T-helper 2 cell treated with Interferon-gamma antibody and Interleukin-4, amounts not matched to agents 100 ng/mL and 5 ng/mL, for 36 hours (primary cell): ENCODE data around the gene NFATC2. TPM values are rescaled to one million over a fixed set of nuclear protein-coding genes. Genes with fewer than 3 reads are reported as not detected.

Experiments
- intact Hi-C: fragments of 100-400 bp; cut with micrococcal nuclease; formaldehyde crosslinking; loops from one replicate; pipeline ENCODE4 v1.15.1; 2023
- total RNA-seq: library from RNA; stranded (reverse); gene quantifications from 2 replicates; pipeline ENCODE4 v1.2.3, GENCODE V29; 2022

NFATC2 gene
- total RNA-seq, 1 donor from 2014 or later = 62.3 TPM

DNA sequence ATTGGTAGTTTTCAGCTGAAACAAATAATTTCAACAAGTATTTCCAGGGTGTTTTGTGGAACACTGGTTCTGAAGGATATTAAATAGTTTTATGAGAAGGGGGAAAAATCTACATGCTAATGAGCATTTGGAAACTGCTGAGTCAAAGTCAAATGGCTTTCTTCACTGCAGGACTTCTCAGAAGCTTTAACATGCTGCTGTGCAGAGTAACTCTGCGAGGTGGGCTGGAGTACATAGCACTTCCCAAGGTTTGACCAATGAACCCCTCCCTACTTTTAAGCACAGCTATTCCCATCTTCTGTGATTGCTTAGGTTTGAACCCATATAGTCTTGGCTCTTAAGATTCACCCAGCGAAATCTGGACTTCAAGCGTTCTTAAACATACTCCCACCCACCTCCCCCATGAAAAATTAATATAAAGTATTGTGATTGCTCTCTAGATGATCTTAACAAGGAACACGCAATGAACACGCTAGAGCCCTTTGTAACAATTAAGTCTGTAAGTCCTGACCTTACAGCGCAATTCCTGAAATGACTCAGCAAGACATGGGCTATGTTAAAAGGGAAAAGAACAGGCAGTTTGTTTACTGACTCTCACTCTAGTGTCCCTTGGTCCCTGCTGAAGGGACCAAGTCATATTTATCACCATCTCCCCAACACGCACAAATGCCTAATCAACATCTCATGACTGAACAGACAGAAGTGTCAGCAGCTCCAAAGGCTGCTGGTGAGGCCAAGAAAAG lies 105.2 kb downstream of the NFATC2 start:
- intact Hi-C loops = no loop called here

GRCh38 chr20:51434580-51435247 lies 107.8 kb downstream of the NFATC2 start:
- intact Hi-C loops = no loop called here

DNA sequence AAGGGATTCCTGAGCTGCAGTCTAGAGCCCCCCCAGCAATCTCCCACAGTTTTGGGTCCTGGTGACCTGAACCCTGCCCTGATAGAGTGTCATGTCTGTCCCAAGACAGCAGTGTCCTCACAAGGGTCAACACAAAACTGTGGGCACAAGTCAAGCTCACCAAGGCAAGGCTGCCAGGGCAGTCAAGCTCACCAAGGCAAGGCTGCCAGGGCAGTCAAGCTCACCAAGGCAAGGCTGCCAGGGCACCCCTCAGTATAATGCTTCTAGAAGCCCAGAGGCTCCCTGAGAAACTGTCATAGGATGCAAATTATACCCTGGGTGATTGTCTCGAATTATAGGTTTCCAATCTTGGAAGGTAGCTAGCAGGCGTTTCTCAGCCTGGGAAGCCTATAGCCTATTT lies 108.5 kb downstream of the NFATC2 start:
- intact Hi-C loops = no loop called here

- intact Hi-C loops = no loop called here
These were observed 109.6 kb downstream of the NFATC2 start for GRCh38 chr20:51432875-51433274.

DNA sequence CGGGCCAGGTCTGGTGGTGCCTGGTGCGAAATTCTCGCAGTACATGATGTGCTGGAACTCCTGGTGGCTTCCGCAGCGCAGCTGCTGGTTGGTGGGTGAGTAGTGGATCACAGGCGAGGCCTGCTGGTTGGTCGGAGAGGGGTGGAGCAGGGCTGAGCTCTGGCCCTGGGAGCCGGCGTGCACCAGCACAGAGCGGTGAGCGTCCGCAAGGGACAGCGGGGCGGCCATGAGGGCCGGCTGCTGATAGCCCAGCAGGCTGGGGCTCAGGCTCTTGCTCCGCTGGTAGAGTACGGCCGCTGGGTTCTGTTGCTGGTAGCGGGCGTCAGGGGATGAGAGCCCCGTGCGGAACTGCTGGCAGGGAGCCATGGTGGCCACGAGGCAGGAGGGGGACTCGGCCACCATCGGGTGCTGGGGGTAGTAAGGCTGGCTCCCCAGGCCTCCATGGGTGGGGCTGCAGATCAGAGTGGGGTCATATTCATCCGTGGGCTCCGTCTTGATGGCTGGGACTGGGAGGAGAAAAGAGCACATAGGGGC lies 110.2 kb downstream of the NFATC2 start:
- intact Hi-C loops = no loop called here

DNA sequence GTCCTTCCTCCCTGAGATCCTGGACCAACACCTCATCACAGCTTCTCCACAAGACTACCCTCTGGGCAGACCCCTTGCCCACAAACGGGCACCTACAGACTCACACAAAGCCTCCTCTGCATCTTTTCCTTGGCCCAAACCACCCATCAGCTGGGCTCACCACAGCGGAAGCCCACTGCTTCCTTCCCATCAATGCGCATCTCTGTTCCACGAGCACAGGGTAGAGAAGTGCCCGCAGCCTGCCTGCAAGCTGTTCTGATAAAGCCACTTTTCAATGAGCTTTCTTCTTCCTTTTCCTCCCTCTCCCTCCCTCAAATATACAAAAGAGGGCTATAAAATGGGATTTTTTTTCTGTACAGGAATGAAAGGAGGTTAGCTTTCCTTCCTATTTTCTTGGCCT lies 111.2 kb downstream of the NFATC2 start:
- intact Hi-C loops = no loop called here

- intact Hi-C loops = no loop called here
These were observed 112.1 kb downstream of the NFATC2 start for GRCh38 chr20:51430198-51430950.

DNA sequence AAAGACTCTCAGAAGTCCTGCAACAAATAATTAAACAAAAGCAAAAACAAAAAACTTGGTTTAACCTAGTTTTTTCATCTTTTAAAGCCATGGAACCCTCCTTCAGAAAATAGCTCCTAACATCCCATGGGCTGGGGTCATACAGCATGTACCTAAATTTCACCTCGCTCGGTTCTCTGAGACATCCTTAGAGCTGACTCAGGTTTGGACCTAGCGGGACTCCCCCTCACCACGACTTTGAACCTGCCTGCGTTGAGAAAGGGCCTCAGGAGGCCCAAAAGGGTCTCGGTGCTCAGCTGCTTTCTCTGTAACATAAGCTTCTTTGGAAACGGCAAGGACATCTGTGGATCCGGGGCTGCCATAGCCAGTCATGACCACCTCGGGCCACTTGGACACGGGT lies 112.8 kb downstream of the NFATC2 start:
- intact Hi-C loops = no loop called here

DNA sequence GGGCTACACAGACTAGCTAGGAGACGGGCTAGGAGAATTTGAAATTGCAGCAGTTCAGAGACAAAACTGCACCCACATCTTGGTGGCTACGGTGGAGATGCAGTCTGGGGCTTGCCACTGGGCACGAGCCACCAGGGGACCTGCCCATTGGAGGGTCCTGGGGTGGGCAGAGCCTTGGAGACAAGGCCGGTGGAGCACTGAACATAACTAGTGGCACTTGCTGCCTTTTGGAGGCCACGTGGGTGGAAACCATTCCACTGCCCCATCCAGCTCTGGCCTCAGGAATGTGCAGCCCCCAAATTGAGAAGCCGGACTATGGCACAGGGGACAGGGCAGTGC lies 113.4 kb downstream of the NFATC2 start:
- intact Hi-C loops = no loop called here

DNA sequence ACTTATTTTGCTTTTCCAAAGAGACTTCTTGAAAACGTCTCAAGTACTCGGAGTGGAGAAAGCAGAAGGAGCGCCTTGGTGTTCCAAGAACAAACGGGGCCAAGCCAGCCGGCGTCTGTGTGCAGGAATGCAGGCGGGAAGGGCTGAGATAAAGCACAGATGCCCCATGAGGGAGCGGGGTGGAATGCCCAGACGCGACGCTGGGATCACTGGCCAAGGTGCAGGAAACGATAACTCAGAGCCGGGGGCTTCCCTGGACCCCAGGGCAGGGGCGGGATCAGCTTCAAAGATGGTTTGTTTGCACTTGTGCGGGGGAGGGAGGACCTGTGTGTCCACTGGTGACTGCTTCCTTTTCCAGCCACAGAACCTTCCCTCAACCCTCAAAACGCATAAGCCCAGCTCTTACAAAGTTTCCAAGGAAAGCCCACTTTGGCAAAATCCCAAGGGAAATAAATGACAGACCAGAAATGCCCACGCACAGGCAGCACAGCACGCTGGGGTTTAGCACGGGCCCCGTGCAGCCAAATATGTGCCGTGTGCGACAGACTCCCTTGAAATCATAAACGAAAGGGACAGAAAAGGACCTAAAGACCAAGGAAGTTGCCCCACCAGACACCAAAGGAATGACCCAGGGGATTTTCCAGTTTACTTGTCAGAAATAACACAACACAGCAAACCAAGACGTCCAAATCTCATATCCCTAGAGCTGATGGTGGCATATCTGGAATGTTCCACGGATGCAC lies 113.9 kb downstream of the NFATC2 start:
- intact Hi-C loops = no loop called here

GRCh38 chr20:51427651-51428291 lies 114.7 kb downstream of the NFATC2 start:
- intact Hi-C loops = no loop called here

DNA sequence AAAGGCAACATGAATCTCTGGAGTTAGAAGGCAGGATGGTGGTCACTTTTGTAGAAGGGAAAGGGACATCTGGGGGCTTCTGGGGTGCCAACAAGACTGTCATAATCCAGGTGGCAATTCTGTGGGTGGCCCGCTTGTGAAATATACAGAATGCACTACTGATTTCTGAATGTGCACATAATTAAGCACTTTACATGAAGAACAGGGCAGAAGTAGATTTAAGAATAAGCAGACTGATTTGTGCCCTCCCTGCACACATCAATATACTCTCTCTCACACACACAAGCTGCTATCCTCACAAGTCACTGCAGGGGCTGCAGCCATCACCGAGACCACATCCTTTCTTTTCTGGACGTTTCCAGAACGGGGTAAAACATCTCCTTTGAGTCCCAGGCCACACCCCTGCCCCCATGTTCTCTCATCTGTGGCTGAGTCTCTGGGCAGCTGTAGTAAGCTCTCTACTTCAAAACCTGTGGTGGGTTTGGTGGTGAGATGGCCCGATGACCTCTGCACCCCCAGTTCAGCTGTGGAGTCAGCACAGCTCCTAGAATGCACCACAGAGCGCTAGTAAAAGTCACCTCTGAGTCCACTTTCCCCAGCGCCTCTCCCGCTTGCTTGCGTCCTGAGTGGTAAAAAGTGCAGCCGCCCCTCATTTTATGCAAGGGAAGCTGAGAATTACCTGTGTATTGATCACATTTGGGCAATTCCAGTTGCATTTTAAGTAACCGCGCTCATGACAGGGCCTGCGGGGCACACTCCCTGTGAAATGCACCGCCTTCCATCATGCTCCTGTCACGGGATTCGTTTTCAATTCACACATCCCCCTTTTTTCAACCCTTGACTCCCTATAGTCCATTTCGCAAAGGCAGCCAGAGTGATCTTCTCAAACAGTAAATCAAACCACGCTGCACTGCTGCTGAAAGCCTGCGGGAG lies 115.5 kb downstream of the NFATC2 start:
- intact Hi-C loops = no loop called here

GRCh38 chr20:51425347-51426106 lies 117.0 kb downstream of the NFATC2 start:
- intact Hi-C loops = no loop called here

DNA sequence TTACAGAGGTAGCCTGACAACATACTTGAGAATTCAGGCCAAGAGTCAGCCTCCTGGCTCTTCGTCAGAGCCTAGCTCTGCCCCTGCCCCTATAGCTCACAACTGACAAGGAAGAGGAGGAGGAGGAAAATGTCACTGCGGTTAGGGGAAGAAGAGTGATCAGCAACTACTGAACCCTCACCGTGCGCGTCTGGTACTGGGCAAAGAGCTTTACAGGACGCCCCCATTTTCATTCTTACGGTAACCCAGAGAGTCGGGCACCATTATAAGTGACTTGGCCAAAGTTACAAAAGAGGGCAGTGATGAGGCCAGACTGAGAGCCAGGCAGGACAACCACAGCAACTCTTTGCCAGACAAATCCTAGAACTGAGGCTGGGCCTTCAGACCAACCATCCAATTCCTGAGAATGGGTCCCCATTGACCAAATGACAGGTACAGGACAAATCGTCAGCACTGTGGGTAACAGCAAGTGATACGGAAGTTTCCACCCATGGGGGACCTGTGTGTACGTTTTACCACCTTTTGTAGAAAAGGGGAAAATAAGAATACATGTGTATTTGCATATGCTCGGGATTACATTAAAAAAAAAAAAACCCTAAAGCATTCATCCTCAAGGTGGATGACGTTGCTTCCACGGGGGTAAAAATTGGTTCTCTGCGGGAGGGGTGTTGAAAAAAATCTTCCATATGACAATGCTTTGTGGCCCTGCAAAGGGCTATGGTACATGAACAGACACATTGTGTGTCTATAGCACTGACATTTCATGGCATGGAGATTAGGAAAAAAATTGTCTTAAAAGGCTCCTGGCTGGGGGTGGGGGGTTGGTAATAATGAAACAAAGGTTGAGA lies 118.0 kb downstream of the NFATC2 start:
- intact Hi-C loops = no loop called here

GRCh38 chr20:51423810-51424209 lies 118.7 kb downstream of the NFATC2 start:
- intact Hi-C loops = no loop called here

DNA sequence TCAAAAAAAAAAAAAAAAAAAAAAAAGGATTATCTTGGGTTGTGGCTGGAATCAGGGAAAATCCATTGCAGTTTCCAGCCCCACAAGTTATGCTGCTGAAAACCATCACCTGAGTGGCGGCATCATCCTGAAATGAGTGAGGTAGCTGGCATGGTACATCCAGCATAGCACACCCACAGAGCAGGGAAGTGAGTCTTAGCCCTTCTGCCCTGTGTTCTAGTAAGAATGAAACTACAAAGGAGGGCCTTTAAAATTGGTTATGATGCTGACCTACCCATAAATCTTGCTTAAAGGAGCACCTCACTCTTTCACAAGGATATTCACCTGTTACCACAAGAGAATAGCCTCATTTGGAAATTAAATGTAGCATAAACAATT lies 119.2 kb downstream of the NFATC2 start:
- intact Hi-C loops = no loop called here

GRCh38 chr20:51422514-51423289 lies 119.8 kb downstream of the NFATC2 start:
- intact Hi-C loops = no loop called here
